GM12872 (cell line): ENCODE results near the gene SCGB1C2.

Experiments
- CTCF ChIP-seq: IDR thresholded peaks from 3 replicates; pipeline ENCODE4 v1.5.1; 2011; ENCODE audit warnings: low read depth, mild to moderate bottlenecking, low read length, moderate library complexity; ENCODE audit not compliant: insufficient read depth

The SCGB1C2 gene

GRCh38 chr17:173166-173911, 36.0 kb downstream of the SCGB1C2 start:
- TF ChIP-seq CTCF, result no peak

GRCh38 chr17:177155-177554, 39.8 kb downstream of the SCGB1C2 start:
- no peak for TF ChIP-seq CTCF

- TF ChIP-seq CTCF, result no peak
Observed at GRCh38 chr17:177762-178161, 40.4 kb downstream of the SCGB1C2 start.

GRCh38 chr17:178292-179065, 41.1 kb downstream of the SCGB1C2 start:
- TF ChIP-seq CTCF, result no peak

GRCh38 chr17:179066-179432, 41.7 kb downstream of the SCGB1C2 start:
- TF ChIP-seq CTCF, result no peak

- TF ChIP-seq CTCF, result no peak
Observed at GRCh38 chr17:179781-180380, 42.5 kb downstream of the SCGB1C2 start.
